ENCODE measurements around the gene VPS52. TPM values are rescaled to one million over a fixed set of nuclear protein-coding genes. Genes with fewer than 3 reads are reported as not detected.

Gene VPS52
- total RNA-seq, 1 donor = 40.5 TPM

DNA sequence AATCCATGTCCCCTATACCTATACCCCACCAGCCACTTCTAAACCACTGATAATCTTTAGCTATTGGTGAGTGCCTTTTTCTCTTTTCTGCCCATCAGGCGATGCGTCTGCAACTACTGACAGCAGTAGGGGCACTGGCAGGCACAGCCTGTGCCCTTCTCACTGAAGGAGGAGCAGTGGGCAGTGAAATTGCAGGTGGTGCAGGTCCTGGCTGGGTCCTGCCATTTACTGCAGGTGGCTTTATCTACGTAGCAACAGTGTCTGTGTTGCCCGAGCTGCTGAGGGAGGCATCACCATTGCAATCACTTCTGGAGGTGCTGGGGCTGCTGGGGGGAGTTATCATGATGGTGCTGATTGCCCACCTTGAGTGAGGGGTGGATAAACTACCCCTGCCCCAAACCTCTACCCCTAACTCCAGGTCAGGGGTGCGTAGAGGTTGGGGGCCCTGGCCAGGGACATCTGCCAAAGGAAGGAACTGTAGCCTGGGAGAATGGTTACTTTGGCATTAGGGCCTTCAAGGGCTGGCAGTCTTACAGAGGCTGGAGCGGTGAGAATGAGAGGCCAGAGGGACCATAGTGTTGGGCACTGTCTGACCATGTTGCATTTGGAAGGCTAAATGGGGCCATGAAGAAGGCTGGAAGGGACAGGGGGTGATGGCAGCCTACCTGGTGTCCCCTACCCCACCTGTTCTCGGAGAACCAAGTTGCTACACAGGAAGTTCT lies 68.1 kb downstream of the VPS52 start:
- DNase-seq (ENCODE audit: low read depth) = no peak
- TF ChIP-seq CTCF (IDR thresholded peaks at IDR 0.05; ENCODE audit: insufficient read depth, low read length) = no peak

GRCh38 chr6:33202799-33203198 lies 68.9 kb downstream of the VPS52 start:
- no peak for TF ChIP-seq CTCF (IDR thresholded peaks at IDR 0.05; ENCODE audit: insufficient read depth, low read length)
- DNase-seq (ENCODE audit: low read depth) = no peak
- H3K4me3 ChIP-seq (ENCODE audit: low read depth, low read length) = no peak overlapping the region

More for the DNA sequence above, 68.1 kb downstream of the VPS52 start:
- no peak overlapping the region for H3K4me3 ChIP-seq (ENCODE audit: low read depth, low read length)

- H3K4me3 ChIP-seq (ENCODE audit: low read depth, low read length) = peak overlapping the region; percentile 97
- TF ChIP-seq CTCF (IDR thresholded peaks at IDR 0.05; ENCODE audit: insufficient read depth, low read length) = no peak
- DNase-seq (ENCODE audit: low read depth) = no peak
Measured at GRCh38 chr6:33201935-33202334, 69.7 kb downstream of the VPS52 start.

DNA sequence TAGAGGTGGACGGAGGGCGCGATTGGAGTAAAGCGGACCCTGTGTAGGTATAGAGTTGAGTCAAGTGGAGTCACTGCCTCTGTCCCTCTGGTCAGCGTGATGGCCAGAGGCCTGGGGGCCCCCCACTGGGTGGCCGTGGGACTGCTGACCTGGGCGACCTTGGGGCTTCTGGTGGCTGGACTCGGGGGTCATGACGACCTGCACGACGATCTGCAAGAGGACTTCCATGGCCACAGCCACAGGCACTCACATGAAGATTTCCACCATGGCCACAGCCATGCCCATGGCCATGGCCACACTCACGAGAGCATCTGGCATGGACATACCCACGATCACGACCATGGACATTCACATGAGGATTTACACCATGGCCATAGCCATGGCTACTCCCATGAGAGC lies 70.5 kb downstream of the VPS52 start:
- DNase-seq (ENCODE audit: low read depth) = no peak
- TF ChIP-seq CTCF (IDR thresholded peaks at IDR 0.05; ENCODE audit: insufficient read depth, low read length) = no peak

More for the DNA sequence above, 70.5 kb downstream of the VPS52 start:
- H3K4me3 ChIP-seq (ENCODE audit: low read depth, low read length) = peak overlapping the region; percentile 97

Small RNA genes within 50 kb of the gene (small RNA-seq; reads per million reads assigned to genes)
- 0.25 reads per million for gene MIR219A1

Other genes with a start within 250 kb of the VPS52 start
- gene HLA-DPA1, start 198.2 kb downstream of the VPS52 start, total RNA-seq (ENCODE audit: low replicate concordance) = 0.18 and 1.8 TPM in 2 replicates
- 0.27 and 3.8 TPM in 2 replicates for gene HLA-DPB1, start 195.9 kb downstream of the VPS52 start, total RNA-seq (ENCODE audit: low replicate concordance)
- gene COL11A2, start 79.4 kb downstream of the VPS52 start, total RNA-seq (ENCODE audit: low replicate concordance) = 0.09 and 0.74 TPM in 2 replicates
- 11.1 and 22.6 TPM in 2 replicates for gene RXRB, start 71.2 kb downstream of the VPS52 start, total RNA-seq (ENCODE audit: low replicate concordance)
- 71.3 and 121 TPM in 2 replicates for gene SLC39A7, start 71.0 kb downstream of the VPS52 start, total RNA-seq (ENCODE audit: low replicate concordance)
- 2.6 and 4.2 TPM in 2 replicates for gene HSD17B8, start 67.2 kb downstream of the VPS52 start, total RNA-seq (ENCODE audit: low replicate concordance)
- 28.9 and 46.9 TPM in 2 replicates for gene RING1, start 63.4 kb downstream of the VPS52 start, total RNA-seq (ENCODE audit: low replicate concordance)
- gene RPS18, start 199 bp upstream of the VPS52 start, total RNA-seq (ENCODE audit: low replicate concordance) = 1,533 and 4,237 TPM in 2 replicates
- 3.3 and 8.7 TPM in 2 replicates for gene B3GALT4, start 5.2 kb upstream of the VPS52 start, total RNA-seq (ENCODE audit: low replicate concordance)
- 37.5 and 85.0 TPM in 2 replicates for gene WDR46, start 17.4 kb upstream of the VPS52 start, total RNA-seq (ENCODE audit: low replicate concordance)
- 8.9 and 21.7 TPM in 2 replicates for gene PFDN6, start 17.7 kb upstream of the VPS52 start, total RNA-seq (ENCODE audit: low replicate concordance)
- gene RGL2, start 27.1 kb upstream of the VPS52 start, total RNA-seq (ENCODE audit: low replicate concordance) = 25.8 and 27.9 TPM in 2 replicates
- 50.2 and 86.2 TPM in 2 replicates for gene TAPBP, start 42.2 kb upstream of the VPS52 start, total RNA-seq (ENCODE audit: low replicate concordance)
- gene ZBTB22, start 45.9 kb upstream of the VPS52 start, total RNA-seq (ENCODE audit: low replicate concordance) = 9.0 and 12.8 TPM in 2 replicates
- 42.2 and 149 TPM in 2 replicates for gene DAXX, start 51.1 kb upstream of the VPS52 start, total RNA-seq (ENCODE audit: low replicate concordance)
- 49.3 TPM in 1 of 2 replicates, not detected in the other for gene KIFC1, start 119.9 kb upstream of the VPS52 start, total RNA-seq (ENCODE audit: low replicate concordance)
- gene PHF1, start 139.1 kb upstream of the VPS52 start, total RNA-seq (ENCODE audit: low replicate concordance) = 18.9 and 20.9 TPM in 2 replicates
- gene CUTA, start 146.2 kb upstream of the VPS52 start, total RNA-seq (ENCODE audit: low replicate concordance) = 106 and 522 TPM in 2 replicates
- gene SYNGAP1, start 148.2 kb upstream of the VPS52 start, total RNA-seq (ENCODE audit: low replicate concordance) = 3.3 and 7.6 TPM in 2 replicates
- 3.8 and 5.5 TPM in 2 replicates for gene ZBTB9, start 182.7 kb upstream of the VPS52 start, total RNA-seq (ENCODE audit: low replicate concordance)